ENCODE results near the gene KLHL4. TPM values are rescaled to one million over a fixed set of nuclear protein-coding genes. Genes with fewer than 3 reads are reported as not detected.
"Not testable (repeated sequence)": the region's sequence is repeated elsewhere in the genome, so short reads cannot be mapped to it uniquely, and the experiment has no call there.

Gene KLHL4
- total and polyA plus RNA-seq, 2 of the 8 experiments (the other 6 are each of a cell fraction or from before 2014, with no cell fraction given), result 8.8 to 16.0 TPM

DNA sequence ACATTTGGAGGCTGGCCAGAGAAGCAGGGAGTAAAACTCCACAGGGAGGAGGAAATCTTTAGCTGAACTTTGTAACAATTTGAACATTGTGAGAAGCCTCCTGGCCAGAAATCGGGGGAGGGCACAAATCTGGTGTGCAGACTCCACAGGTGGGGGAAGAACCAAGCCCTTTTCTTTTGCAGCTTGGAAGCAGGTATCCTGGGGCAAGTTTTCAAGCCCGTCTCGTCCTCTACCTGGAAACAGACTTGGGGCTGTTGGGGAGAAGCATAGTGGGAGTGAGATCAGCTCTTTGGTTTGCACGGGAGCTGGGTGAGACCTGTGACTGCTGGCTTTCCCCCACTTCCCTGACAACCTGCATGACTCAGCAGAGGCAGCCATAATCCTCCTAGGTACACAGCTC lies 123.8 kb downstream of the KLHL4 start:
- POLR2A ChIA-PET (ENCODE audit: partially characterized antibody), result interaction anchor here (0.6 kb wide), 1 partner anchor 141 kb away, joined by 3 read pairs; no protein-coding TSS in a partner anchor
- WGBS, 2 experiments (ENCODE audit: extremely low coverage in 1 of 2, insufficient coverage in 1 of 2, insufficient read length in 1 of 2, insufficient replicate concordance in 2 of 2, low coverage in 1 of 2, low lambda C conversion rate in 2 of 2, missing lambda C conversion rate in 1 of 2), result 80% methylated on average over 3 of the region's 4 CpGs; no CpG with 5 or more reads in 1 of the 2 experiments
- H3K4ac ChIP-seq (replicated peaks; ENCODE audit: insufficient read length, low read depth, low read length); H3K36me3 ChIP-seq (ENCODE audit: control insufficient read depth in 2 of 4, insufficient read depth in 4 of 4, low read length in 3 of 4); H2BK12ac ChIP-seq (ENCODE audit: low read depth, low read length); H3K9ac ChIP-seq (replicated peaks in 1 of 4; ENCODE audit: extremely low read depth in 1 of 4, low read depth in 3 of 4, low read length in 3 of 4); H3K4me1 ChIP-seq (replicated peaks in 1 of 4; ENCODE audit: control insufficient read depth in 3 of 4, insufficient read depth in 4 of 4, low read length in 3 of 4); H4K5ac ChIP-seq (ENCODE audit: insufficient read length, low read depth, low read length); H2BK20ac ChIP-seq (ENCODE audit: low read length); H3K9me3 ChIP-seq (ENCODE audit: insufficient read depth in 2 of 2, low read depth in 1 of 2, low read length in 1 of 2); FAIRE-seq; H2BK5ac ChIP-seq (ENCODE audit: low read depth, low read length); H4K8ac ChIP-seq (ENCODE audit: extremely low read depth, insufficient read depth, low read length); H2AFZ ChIP-seq (ENCODE audit: low read length); DNase-seq (ENCODE audit: low read depth in 1 of 2, low spot score in 2 of 2); H4K91ac ChIP-seq (replicated peaks; ENCODE audit: insufficient read length, low read length); H2BK120ac ChIP-seq (replicated peaks; ENCODE audit: low read depth, low read length); H3K27me3 ChIP-seq (replicated peaks in 1 of 4; ENCODE audit: control insufficient read depth in 3 of 4, extremely low read depth in 1 of 4, insufficient read depth in 3 of 4, low read length in 3 of 4); H3K27ac ChIP-seq (ENCODE audit: low read depth, low read length); H3K14ac ChIP-seq (ENCODE audit: insufficient read length); H2AK5ac ChIP-seq (ENCODE audit: low read depth, low read length); H3K18ac ChIP-seq (ENCODE audit: extremely low read depth, low read length); H3K23ac ChIP-seq (ENCODE audit: insufficient read length); H4K20me1 ChIP-seq (replicated peaks in 1 of 2; ENCODE audit: control insufficient read depth in 1 of 2, insufficient read depth in 2 of 2, low read length in 2 of 2); H3K79me2 ChIP-seq (ENCODE audit: control insufficient read depth in 1 of 2, insufficient read depth in 2 of 2, low read length in 2 of 2); H3K4me3 ChIP-seq (ENCODE audit: extremely low read depth in 1 of 4, insufficient read depth in 2 of 4, low read depth in 3 of 4, low read length in 4 of 4); H3K79me1 ChIP-seq (ENCODE audit: low read depth, low read length); H2BK15ac ChIP-seq (ENCODE audit: low read length); H3K23me2 ChIP-seq (ENCODE audit: low read depth, low read length); H3K4me2 ChIP-seq (ENCODE audit: insufficient read depth in 1 of 2, low read depth in 2 of 2, low read length in 2 of 2); H3K56ac ChIP-seq (replicated peaks; ENCODE audit: insufficient read length, low read depth, low read length): not testable (repeated sequence)
- CTCF ChIA-PET (ENCODE audit: partially characterized antibody), result interaction anchor here (0.6 to 0.9 kb wide), 2 partner anchors 58 to 134 kb away, joined by 3 to 4 read pairs; no protein-coding TSS in a partner anchor
